Erythroblast (primary cell): Measurements from ENCODE around the gene WDR36.

ENCODE experiments used
- GATA1 ChIP-seq: IDR thresholded peaks from 2 replicates; pipeline ENCODE4 v1.6.1; 2011; ENCODE audit warnings: low read depth, mild to moderate bottlenecking, control low read depth, low read length, moderate library complexity
- POLR2A ChIP-seq: IDR thresholded peaks from 2 replicates; pipeline ENCODE4 v1.6.1; 2011; ENCODE audit warnings: mild to moderate bottlenecking, low read length

GRCh38 chr5:111129938-111130337 is 37.8 kb downstream of the WDR36 start:
- TF ChIP-seq POLR2A, result no peak
- no peak for TF ChIP-seq GATA1
